HepG2 (cell line): ENCODE measurements around the gene CISD3. TPM values are rescaled to one million over a fixed set of nuclear protein-coding genes. Genes with fewer than 3 reads are reported as not detected.

ENCODE experiments used
- ASH2L ChIP-seq: fragments of 300-600, 200-600 bp; sonication (generic); IDR thresholded peaks from 2 replicates; pipeline ENCODE4 v1.7.0; 2017; ENCODE audit warnings: low read depth, mild to moderate bottlenecking, moderate library complexity, mixed read lengths, low read length; ENCODE audit not compliant: insufficient read length
- DMAP1 ChIP-seq: IDR thresholded peaks from 2 replicates; pipeline ENCODE4 v1.6.1; 2016
- GZF1 ChIP-seq: sonication (generic); formaldehyde crosslinking; IDR thresholded peaks from 2 replicates; pipeline ENCODE4 v1.5.1; 2020; ENCODE audit warnings: mild to moderate bottlenecking, missing genetic modification reagents
- IKZF4 ChIP-seq: sonication (generic); formaldehyde crosslinking; IDR thresholded peaks from 2 replicates; pipeline ENCODE4 v1.5.1; 2020; ENCODE audit warnings: borderline replicate concordance, mild to moderate bottlenecking, low read depth, missing genetic modification reagents; ENCODE audit errors: not compliant biosample characterization
- KDM5B ChIP-seq: sonication (generic); formaldehyde crosslinking; IDR thresholded peaks from 2 replicates; pipeline ENCODE4 v1.4.0; 2020; ENCODE audit warnings: missing genetic modification reagents, mild to moderate bottlenecking, borderline replicate concordance
- MYC ChIP-seq: sonication (generic); formaldehyde crosslinking; IDR thresholded peaks from 2 replicates; pipeline ENCODE4 v1.9.0; 2021; ENCODE audit warnings: missing genetic modification reagents, borderline replicate concordance
- REPIN1 ChIP-seq: sonication (generic); formaldehyde crosslinking; IDR thresholded peaks from 2 replicates; pipeline ENCODE4 v1.8.0; 2022; ENCODE audit warnings: missing genetic modification reagents, low read depth, mild to moderate bottlenecking, borderline replicate concordance
- SCMH1 ChIP-seq: sonication (generic); formaldehyde crosslinking; IDR thresholded peaks from 2 replicates; pipeline ENCODE4 v1.9.0; 2021; ENCODE audit warnings: missing genetic modification reagents, mild to moderate bottlenecking, borderline replicate concordance
- TAF1 ChIP-seq: sonication (generic); formaldehyde crosslinking; IDR thresholded peaks from 2 replicates; pipeline ENCODE4 v1.4.0; 2020; ENCODE audit warnings: missing genetic modification reagents
- TOPORS ChIP-seq: sonication (generic); formaldehyde crosslinking; IDR thresholded peaks from 2 replicates; pipeline ENCODE4 v1.8.0; 2023; ENCODE audit warnings: mild to moderate bottlenecking, missing genetic modification reagents
- ZBTB20 ChIP-seq: sonication (generic); formaldehyde crosslinking; IDR thresholded peaks from 2 replicates; pipeline ENCODE4 v1.8.1; 2023; ENCODE audit warnings: missing genetic modification reagents, low read depth, mild to moderate bottlenecking, borderline replicate concordance
- ZMAT3 ChIP-seq: sonication (generic); formaldehyde crosslinking; conservative IDR thresholded peaks from 2 replicates; pipeline ENCODE4 v1.7.0; 2021; ENCODE audit warnings: missing genetic modification reagents
- ZMYM3 ChIP-seq: sonication (generic); formaldehyde crosslinking; IDR thresholded peaks from 2 replicates; pipeline ENCODE4 v1.5.1; 2020; ENCODE audit warnings: mild to moderate bottlenecking, missing genetic modification reagents
- ZNF224 ChIP-seq: sonication (generic); formaldehyde crosslinking; IDR thresholded peaks from 2 replicates; pipeline ENCODE4 v1.5.0; 2020; ENCODE audit warnings: mild to moderate bottlenecking, missing genetic modification reagents
- ZNF441 ChIP-seq: sonication (generic); formaldehyde crosslinking; IDR thresholded peaks from 2 replicates; pipeline ENCODE4 v1.7.0; 2021; ENCODE audit warnings: missing genetic modification reagents, borderline replicate concordance
- ZNF558 ChIP-seq: sonication (generic); formaldehyde crosslinking; IDR thresholded peaks from 2 replicates; pipeline ENCODE4 v1.9.0; 2022; ENCODE audit warnings: mild to moderate bottlenecking, missing genetic modification reagents, borderline replicate concordance
- ZNF605 ChIP-seq: sonication (generic); formaldehyde crosslinking; IDR thresholded peaks from 2 replicates; pipeline ENCODE4 v1.8.0; 2022; ENCODE audit warnings: mild to moderate bottlenecking, missing genetic modification reagents
- ZNF879 ChIP-seq: sonication (generic); formaldehyde crosslinking; IDR thresholded peaks from 2 replicates; pipeline ENCODE4 v1.8.1; 2023; ENCODE audit warnings: missing genetic modification reagents
- polyA plus RNA-seq, 8 experiments: library from polyadenylated mRNA; depleted of rRNA in 3 of 8; stranded (reverse) in 7 of 8; unstranded in 1 of 8; fragments of >200 nt; fragmentation: Illumina TruSeq in 4 of 8; extraction: Trizol in 4 of 8; gene quantifications; 2 replicates each; pipeline versions ENCODE4 v1.2.1 to v1.2.3, GENCODE V29; 2011 to 2016; ENCODE audit warnings: low read depth in 4 of 8, missing spikeins in 1 of 8, mixed read lengths in 1 of 8; ENCODE audit not compliant: insufficient read depth in 1 of 8
- total RNA-seq, 5 experiments: library from RNA; depleted of rRNA; stranded (reverse); fragments of >200 nt; fragmentation: Illumina TruSeq; extraction: Trizol; gene quantifications; 2 replicates each; pipeline ENCODE4 v1.2.3, GENCODE V29; 2016; ENCODE audit warnings: low read depth in 1 of 5
- TF ChIP-seq, protein P1 (sequence below): sonication (generic); formaldehyde crosslinking; IDR thresholded peaks from 2 replicates; pipeline ENCODE4 v1.4.0; 2020; ENCODE audit warnings: missing genetic modification reagents
- TF ChIP-seq, protein P2 (sequence below): sonication (generic); formaldehyde crosslinking; IDR thresholded peaks from 2 replicates; pipeline ENCODE4 v1.5.1; 2020; ENCODE audit warnings: missing genetic modification reagents, mild to moderate bottlenecking, borderline replicate concordance
- TF ChIP-seq, protein P3 (sequence below): sonication (generic); formaldehyde crosslinking; IDR thresholded peaks from 2 replicates; pipeline ENCODE4 v1.8.1; 2023; ENCODE audit warnings: missing genetic modification reagents, inconsistent platforms, borderline replicate concordance

CISD3 gene
- total and polyA plus RNA-seq, 2 of the 13 experiments (the other 11 are each of a cell fraction or from before 2014, with no cell fraction given) = 30.0 to 34.1 TPM

DNA sequence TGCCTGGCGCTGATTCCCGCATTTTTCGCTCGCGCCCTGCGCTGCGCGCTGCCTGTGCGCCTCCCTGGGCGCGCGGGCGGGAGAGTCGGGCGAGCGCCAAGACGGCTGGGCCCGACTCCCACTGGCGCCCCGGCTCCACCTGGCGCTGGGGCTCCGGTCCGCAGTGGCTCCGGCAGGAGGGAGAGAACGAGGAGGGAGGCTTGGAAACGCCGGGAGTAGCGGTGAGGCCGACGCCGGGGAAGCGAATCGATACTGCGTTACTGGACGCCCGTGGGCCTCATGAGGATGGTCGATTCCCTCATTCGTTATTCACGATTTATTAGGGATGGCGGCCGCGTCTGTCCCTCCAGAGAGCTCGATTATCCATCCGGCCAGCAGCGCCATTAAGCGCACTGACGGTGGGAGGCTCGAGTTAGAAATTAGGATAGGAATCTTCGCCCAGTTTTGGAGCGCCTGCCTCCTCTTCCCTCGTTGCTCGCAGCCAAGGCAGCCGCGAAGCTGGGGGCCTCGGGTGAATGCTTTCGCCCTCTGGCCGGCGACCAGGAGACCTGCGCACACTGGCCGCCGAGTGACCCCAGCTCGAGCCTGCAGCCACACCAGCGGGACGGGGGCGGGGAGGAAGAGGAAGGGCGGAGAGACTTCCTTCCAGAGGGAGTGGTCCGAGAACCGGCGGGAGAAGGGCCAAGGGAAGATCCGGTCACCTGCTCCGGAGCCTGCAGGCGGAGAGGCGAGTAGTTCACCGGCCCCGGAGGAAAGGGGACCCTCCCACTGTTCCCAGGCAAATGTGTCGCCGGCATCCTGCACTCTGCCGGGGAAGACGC is 19.3 kb downstream of the CISD3 start (continued):
- TF ChIP-seq KDM5B (CRISPR knock-in tag) (peak; percentile 72; the same call in 1 of the 2 replicates), ASH2L (peak; percentile 60), ZMYM3 (CRISPR knock-in tag) (peak; percentile 21; the same call in 1 of the 2 replicates), GZF1 (no peak), ZNF879 (CRISPR knock-in tag) (peak; percentile 69; the same call in 1 of the 2 replicates), ZBTB20 (0 out of 2 replicates have a peak, but pooled peaks have one; percentile 59), DMAP1 (CRISPR knock-in tag) (peak; percentile 80; the same call in 1 of the 2 replicates), ZNF224 (peak; percentile 71; the same call in 1 of the 2 replicates), MYC (CRISPR knock-in tag) (peak; percentile 89), ZNF605 (CRISPR knock-in tag) (peak; percentile 84), SCMH1 (no peak), ZNF558 (CRISPR knock-in tag) (peak; percentile 90), TOPORS (CRISPR knock-in tag) (peak; percentile 51; the same call in 1 of the 2 replicates), ZMAT3 (CRISPR knock-in tag) (peak; percentile 91), IKZF4 (CRISPR knock-in tag) (peak; percentile 62), TAF1 (peak; percentile 97), ZNF441 (CRISPR knock-in tag) (peak; percentile 67), REPIN1 (peak; percentile 41; the same call in 1 of the 2 replicates)
- TF ChIP-seq, protein P1, sequence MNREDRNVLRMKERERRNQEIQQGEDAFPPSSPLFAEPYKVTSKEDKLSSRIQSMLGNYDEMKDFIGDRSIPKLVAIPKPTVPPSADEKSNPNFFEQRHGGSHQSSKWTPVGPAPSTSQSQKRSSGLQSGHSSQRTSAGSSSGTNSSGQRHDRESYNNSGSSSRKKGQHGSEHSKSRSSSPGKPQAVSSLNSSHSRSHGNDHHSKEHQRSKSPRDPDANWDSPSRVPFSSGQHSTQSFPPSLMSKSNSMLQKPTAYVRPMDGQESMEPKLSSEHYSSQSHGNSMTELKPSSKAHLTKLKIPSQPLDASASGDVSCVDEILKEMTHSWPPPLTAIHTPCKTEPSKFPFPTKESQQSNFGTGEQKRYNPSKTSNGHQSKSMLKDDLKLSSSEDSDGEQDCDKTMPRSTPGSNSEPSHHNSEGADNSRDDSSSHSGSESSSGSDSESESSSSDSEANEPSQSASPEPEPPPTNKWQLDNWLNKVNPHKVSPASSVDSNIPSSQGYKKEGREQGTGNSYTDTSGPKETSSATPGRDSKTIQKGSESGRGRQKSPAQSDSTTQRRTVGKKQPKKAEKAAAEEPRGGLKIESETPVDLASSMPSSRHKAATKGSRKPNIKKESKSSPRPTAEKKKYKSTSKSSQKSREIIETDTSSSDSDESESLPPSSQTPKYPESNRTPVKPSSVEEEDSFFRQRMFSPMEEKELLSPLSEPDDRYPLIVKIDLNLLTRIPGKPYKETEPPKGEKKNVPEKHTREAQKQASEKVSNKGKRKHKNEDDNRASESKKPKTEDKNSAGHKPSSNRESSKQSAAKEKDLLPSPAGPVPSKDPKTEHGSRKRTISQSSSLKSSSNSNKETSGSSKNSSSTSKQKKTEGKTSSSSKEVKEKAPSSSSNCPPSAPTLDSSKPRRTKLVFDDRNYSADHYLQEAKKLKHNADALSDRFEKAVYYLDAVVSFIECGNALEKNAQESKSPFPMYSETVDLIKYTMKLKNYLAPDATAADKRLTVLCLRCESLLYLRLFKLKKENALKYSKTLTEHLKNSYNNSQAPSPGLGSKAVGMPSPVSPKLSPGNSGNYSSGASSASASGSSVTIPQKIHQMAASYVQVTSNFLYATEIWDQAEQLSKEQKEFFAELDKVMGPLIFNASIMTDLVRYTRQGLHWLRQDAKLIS (CRISPR knock-in tag) = 0 out of 2 replicates have a peak, but pooled peaks have one; percentile 24
- TF ChIP-seq, protein P2, sequence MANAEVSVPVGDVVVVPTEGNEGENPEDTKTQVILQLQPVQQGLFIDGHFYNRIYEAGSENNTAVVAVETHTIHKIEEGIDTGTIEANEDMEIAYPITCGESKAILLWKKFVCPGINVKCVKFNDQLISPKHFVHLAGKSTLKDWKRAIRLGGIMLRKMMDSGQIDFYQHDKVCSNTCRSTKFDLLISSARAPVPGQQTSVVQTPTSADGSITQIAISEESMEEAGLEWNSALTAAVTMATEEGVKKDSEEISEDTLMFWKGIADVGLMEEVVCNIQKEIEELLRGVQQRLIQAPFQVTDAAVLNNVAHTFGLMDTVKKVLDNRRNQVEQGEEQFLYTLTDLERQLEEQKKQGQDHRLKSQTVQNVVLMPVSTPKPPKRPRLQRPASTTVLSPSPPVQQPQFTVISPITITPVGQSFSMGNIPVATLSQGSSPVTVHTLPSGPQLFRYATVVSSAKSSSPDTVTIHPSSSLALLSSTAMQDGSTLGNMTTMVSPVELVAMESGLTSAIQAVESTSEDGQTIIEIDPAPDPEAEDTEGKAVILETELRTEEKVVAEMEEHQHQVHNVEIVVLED (CRISPR knock-in tag) = peak; percentile 58; the same call in 1 of the 2 replicates
- TF ChIP-seq, protein P3, sequence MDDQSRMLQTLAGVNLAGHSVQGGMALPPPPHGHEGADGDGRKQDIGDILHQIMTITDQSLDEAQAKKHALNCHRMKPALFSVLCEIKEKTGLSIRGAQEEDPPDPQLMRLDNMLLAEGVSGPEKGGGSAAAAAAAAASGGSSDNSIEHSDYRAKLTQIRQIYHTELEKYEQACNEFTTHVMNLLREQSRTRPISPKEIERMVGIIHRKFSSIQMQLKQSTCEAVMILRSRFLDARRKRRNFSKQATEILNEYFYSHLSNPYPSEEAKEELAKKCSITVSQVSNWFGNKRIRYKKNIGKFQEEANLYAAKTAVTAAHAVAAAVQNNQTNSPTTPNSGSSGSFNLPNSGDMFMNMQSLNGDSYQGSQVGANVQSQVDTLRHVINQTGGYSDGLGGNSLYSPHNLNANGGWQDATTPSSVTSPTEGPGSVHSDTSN = 0 out of 2 replicates have a peak, but pooled peaks have one; percentile 14
